ENCODE data around the gene DEPDC1B.
"Not testable (repeated sequence)": the region's sequence is repeated elsewhere in the genome, so short reads cannot be mapped to it uniquely, and the experiment has no call there.

The DEPDC1B gene

GRCh38 chr5:60699609-60700415, at the start of gene DEPDC1B:
Gene DEPDC1B, minus strand, starts transcription at chr5:60700166. Its CDS starts 73 bp downstream, at chr5:60700093.
- peak; percentile 73 for DNase-seq (ENCODE audit: low read depth)

- DNase-seq (ENCODE audit: low read depth), result no peak
Measured at GRCh38 chr5:60744682-60745081, 44.7 kb upstream of the DEPDC1B start.

DNA sequence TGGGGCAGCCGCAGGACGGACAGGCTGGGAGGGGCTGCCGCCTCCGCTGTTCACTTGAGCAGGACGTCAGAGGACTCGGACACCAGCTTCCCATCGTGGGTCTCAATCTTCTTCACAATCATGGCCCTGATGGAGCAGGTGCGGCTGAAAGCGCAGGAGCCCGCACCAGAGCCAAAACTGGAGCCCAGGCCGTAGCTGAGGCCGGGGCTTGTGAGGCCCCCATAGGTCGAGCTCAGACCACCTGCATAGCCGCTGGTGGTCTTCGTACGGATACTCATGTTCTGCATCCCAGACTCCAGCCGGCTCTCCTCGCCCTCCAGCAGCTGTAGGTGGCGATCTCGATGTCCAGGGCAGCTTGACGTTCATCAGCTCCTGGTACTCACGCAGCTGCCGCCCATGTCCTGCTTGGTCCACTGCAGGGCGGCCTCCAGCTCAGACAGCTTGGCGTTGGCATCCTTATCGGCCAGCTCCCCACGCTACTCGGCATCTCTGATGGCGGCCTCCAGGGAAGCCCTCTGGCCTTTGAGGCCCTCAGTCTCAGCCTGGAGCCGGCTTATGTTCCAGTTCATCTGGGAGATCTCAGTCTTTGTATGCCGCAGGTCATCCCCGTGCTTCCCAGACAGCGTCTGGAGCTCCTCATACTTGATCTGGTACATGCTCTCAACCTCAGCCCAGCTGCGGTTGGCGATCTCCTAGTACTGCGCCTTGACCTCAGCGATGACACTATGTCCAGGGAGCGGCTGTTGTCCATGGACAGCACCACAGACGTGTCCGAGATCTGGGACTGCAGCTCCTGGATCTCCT, 43.7 kb upstream of the DEPDC1B start:
- no peak for DNase-seq (ENCODE audit: low read depth)

GRCh38 chr5:60740322-60740721, 40.4 kb upstream of the DEPDC1B start:
- DNase-seq (ENCODE audit: low read depth), result no peak

DNA sequence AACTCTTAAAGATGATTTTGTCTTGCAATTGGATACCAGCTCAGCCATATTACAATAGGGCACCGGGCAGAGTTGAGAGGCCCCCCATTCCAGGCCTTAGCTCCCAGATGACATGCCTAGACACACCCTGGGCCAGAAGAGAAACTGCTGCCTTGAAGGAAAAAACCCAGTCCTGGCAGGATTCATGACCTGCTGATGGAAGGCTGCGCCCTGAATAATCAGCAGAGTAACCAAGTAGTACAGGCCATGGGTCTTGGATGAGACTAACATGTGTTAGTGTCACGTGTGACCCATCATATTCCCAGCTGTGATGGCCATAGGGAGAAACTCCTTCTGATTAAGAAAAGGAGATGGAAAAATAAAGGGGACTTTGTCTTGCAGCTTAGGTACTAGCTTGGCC, 39.0 kb upstream of the DEPDC1B start:
- no peak for DNase-seq (ENCODE audit: low read depth)

- no peak for DNase-seq (ENCODE audit: low read depth)
Measured at GRCh38 chr5:60738461-60738860, 38.5 kb upstream of the DEPDC1B start.

DNA sequence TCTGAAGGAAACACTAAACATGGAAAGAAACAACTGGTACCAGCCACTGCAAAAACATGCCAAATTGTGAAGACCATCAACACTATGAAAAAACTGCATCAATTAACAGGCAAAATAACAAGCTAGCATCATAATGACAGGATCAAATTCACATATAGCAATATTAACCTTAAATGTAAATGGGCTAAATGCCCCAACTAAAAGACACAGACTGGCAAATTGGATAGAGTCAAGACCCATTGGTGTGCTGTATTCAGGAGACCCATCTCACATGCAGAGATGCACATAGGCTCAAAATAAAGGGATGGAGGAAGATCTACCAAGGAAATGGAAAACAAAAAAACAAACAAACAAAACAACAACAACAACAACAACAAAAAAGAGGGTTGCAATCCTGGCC, 30.9 kb upstream of the DEPDC1B start:
- DNase-seq (ENCODE audit: low read depth), result not testable (repeated sequence)

GRCh38 chr5:60727033-60727679, 27.2 kb upstream of the DEPDC1B start:
- no peak for DNase-seq (ENCODE audit: low read depth)

DNA sequence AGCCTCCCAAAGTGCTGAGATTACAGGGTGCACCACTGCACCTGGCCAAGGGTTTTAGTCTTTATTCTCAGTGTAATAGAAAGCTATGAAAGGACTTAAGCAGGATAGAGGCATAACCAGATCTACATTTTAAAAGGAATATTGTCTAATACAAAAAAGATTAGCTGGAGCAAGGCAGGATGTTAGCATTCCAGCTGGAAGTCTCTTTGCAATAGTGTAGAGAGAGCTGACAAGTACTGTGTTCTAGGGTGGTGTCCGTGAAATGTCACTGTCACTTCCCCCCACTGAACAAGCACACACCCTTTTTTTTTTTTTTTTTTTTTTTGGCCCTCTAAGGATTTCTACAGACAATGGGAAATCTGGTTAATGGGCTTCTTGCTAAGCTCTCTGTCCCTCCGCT, 24.2 kb upstream of the DEPDC1B start:
- DNase-seq (ENCODE audit: low read depth), result no peak

- no peak for DNase-seq (ENCODE audit: low read depth)
Measured at GRCh38 chr5:60722416-60722815, 22.4 kb upstream of the DEPDC1B start.

DNA sequence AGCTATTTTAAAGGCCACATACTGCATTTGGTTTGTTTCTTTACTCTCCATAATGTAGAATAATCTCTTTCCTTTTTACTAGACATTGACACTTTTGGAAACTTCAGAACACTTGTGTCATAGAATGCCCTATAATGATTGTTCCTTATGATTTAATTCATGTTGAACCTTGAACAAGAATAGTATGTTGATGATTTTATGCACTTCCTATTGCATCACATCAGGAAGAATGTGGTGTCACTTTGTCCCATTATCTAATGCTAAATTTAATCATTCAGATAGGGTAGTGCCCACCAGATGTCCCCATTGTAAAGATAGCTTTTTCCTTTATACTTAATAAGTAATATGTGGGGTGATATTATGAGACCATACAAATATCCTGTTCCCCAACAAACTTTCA, 19.4 kb upstream of the DEPDC1B start:
- no peak for DNase-seq (ENCODE audit: low read depth)

DNA sequence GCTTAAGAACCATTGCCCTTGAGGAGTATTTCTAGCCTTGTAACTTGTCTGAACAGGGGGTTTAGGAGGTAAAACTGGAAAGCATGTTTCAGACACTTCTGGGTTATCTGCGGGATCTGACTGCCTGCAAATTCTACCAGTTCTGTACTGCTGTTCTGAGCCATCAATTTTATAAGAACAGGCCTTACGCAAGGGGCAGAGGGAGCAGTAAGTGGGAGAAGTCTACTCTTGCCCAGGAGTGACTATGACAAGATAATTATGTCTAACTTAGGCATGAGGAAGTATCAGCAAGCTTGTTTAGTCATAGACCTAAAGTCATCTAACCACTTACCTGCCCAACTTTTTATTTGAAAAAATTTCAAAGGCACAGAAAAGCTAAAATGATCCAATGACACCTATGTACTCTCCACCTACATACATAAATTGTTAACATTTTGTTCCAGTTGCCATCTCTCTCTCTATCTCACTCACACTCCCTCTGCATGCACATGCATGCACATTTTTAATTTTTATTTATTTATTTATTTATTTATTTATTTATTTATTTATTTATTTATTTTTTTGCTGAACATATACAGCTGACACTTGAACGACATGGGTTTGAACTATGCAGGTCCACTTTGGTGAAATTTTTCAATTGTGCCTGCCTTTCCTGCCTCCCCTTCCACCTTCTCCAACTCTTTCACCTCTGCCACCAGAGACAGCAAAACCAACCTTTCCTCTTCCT, 18.4 kb upstream of the DEPDC1B start:
- no peak for DNase-seq (ENCODE audit: low read depth)

DNA sequence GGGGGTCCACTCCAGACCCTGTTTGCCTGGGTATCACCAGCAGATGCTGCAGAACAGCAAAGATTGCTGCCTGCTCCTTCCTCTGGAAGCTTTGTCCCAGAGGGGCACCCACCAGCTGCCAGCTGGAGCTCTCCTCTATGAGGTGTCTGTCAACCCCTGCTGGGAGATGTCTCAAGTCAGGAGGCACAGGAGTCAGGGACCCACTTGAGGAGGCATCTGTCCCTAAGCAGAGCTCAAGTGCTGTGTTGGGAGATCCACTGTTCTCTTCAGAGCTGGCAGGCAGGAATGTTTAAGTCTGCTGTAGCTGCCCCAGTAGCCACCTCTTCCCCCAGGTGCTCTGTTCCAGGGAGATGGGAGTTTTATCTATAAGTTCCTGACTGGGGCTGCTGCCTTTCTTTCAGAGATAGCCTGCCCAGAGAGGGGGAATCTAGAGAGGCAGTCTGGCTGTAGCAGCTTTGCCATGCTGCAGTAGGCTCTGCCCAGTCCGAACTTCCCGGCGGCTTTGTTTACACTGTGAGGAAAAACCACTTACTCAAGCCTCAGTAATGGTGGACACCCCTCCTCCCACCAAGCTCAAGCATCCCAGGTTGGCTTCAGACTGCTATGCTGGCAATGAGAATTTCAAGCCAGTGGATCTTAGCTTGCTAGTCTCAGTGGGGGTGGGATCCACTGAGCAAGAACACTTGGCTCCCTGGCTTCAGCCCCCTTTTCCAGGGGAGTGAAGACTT, 15.4 kb upstream of the DEPDC1B start:
- DNase-seq (ENCODE audit: low read depth), result not testable (repeated sequence)

- no peak for DNase-seq (ENCODE audit: low read depth)
Measured at GRCh38 chr5:60712950-60713349, 13.0 kb upstream of the DEPDC1B start.

DNA sequence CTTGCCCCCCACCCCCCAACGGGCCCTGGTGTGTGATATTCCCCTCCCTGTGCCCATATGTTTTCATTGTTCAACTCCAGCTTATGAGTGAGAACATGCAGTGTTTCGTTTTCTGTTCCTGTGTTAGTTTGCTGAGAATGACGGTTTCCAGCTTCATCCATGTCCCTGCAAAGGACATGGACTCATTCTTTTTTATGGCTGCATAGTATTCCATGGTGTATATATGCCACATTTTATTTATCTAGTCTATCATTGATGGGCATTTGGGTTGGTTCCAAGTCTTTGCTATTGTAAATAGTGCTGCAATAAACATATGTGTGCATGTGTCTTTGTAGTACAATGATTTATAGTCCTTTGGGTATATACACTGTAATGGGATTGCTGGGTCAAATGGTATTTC, 11.9 kb upstream of the DEPDC1B start:
- DNase-seq (ENCODE audit: low read depth), result not testable (repeated sequence)

DNA sequence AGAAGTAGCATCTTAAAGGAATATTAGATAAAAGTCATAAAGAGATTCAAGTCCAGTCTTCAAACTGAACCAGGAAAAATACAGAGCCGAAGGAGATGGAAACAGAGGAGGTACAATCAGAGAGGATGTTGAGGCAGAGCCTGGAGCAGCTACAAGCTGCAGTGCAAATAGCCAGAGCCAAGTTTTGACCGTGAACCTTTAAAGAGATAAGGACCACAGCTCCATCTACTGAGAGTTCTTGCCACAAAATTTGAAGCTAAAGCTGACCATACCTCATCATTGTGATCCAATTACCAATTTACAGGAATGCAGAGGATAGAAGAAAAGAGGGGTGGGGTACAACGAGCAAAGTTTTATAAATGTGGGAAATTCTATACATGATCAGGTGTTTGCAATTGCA, 10.4 kb upstream of the DEPDC1B start:
- no peak for DNase-seq (ENCODE audit: low read depth)

- DNase-seq (ENCODE audit: low read depth), result no peak
Measured at GRCh38 chr5:60705144-60705543, 5.2 kb upstream of the DEPDC1B start.

- no peak for DNase-seq (ENCODE audit: low read depth)
Measured at GRCh38 chr5:60703944-60704343, 4.0 kb upstream of the DEPDC1B start.

DNA sequence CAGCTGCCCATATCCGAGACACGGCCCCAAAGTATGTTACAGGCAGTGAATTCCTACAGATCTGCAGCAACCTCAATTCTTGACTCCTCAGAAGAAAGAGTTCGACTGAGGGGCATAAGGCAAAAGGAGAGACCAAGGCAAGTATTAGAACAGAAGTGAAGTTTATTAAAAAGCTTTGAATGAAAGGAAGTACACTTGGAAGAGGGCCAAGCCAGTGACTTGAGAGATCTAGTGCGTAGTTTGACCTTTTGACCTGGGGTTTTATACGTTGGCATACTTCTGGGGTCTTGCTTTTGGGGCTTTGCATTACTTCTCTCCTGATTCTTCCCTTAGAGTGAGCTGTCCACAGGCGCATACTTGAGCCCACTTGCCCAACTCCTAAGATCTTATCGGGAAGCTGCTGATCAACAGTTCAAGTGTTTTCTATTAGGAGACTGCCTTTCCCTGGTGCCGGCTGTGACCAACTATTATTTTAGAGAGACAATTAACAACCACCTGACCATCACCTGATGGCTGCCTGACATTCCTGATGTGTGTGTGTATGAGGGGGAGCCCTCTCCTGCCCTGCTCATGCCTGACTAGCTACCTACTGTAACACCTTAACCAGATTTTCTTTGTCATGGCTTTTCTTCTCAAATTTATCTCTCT, 1.5 kb upstream of the DEPDC1B start:
- no peak for DNase-seq (ENCODE audit: low read depth)

- DNase-seq (ENCODE audit: low read depth), result no peak
Measured at GRCh38 chr5:60700416-60700757, 421 bp upstream of the DEPDC1B start.

- no peak for DNase-seq (ENCODE audit: low read depth)
Measured at GRCh38 chr5:60699288-60699608, 718 bp downstream of the DEPDC1B start.
